GM19372 (cell line): ENCODE data around the gene SLC25A21.
"Not testable (repeated sequence)": the region's sequence is repeated elsewhere in the genome, so short reads cannot be mapped to it uniquely, and the experiment has no call there.

Experiments
- ATAC-seq: cut with Tn5 transposase; IDR thresholded peaks from one replicate; pipeline ENCODE4 v1.9.1; 2021; ENCODE audit warnings: mild to moderate bottlenecking, low read depth, moderate library complexity; ENCODE audit not compliant: unreplicated experiment

The SLC25A21 gene

GRCh38 chr14:37172024-37172869, at the start of gene SLC25A21:
SLC25A21 (minus strand) TSS chr14:37172606.
- no peak for ATAC-seq

DNA sequence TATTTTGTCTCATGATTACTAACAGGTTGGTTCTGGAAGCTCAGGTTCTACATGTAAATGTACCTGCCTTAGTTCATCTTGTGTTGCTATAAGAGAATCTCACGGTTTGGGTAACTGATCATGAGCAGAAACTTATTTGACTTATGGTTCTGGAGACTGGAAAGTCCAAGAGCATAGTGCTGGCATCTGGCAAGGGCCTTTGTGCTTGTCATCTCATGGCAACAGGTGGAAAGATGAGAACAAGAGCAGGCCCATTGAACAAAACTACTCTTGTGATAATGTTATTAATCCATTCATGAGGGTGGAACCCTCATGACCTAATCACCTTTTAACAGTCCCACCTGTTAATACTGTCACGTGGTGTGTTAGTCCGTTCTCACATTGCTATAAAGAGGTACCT, 48.7 kb upstream of the SLC25A21 start:
- ATAC-seq: no peak

- no peak for ATAC-seq
Measured at GRCh38 chr14:37215345-37215744, 42.9 kb upstream of the SLC25A21 start.

- no peak for ATAC-seq
Measured at GRCh38 chr14:37213016-37213415, 40.6 kb upstream of the SLC25A21 start.

GRCh38 chr14:37210448-37210847, 38.0 kb upstream of the SLC25A21 start:
- ATAC-seq: no peak

DNA sequence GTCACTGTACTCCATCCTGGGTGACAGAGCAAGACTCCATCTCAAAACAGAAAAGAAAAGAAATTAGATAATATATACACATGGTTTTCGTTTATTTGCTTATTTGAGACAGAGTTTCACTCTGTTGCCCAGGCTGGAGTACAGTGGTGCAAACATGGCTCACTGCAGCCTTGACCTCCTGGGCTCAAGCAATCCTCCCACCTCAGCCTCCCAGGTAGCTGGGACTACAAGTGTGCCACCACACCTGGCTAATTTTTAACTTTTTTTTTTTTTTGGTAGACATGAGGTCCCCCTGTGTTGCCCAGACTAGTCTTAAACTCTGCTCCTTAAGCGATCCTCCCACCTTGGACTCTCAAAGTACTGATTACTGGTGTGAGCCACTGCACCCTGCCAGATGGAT, 37.2 kb upstream of the SLC25A21 start:
- not testable (repeated sequence) for ATAC-seq

- not testable (repeated sequence) for ATAC-seq
Measured at GRCh38 chr14:37205623-37206605, 33.5 kb upstream of the SLC25A21 start.

DNA sequence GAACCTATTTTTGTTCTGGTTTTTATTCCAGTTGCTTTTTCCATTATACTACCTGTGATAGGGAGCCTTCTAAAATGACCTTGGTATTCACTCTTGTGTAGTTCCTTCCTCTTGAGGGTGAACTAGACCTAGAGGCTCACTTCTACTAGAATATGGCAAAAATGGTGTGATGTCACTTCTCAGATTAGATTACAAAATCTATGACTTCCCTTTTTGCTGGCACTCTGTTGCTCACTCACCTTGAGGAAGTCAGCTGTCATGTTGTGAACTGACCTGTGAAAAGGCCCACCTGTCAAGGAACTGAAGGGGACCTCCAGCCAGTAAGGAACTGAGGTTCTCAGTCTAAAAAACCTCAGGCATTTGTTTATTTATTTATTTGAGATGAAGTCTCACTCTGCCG, 31.0 kb upstream of the SLC25A21 start:
- no peak for ATAC-seq

GRCh38 chr14:37202812-37203211, 30.4 kb upstream of the SLC25A21 start:
- ATAC-seq: no peak

GRCh38 chr14:37202265-37202664, 29.9 kb upstream of the SLC25A21 start:
- no peak for ATAC-seq

DNA sequence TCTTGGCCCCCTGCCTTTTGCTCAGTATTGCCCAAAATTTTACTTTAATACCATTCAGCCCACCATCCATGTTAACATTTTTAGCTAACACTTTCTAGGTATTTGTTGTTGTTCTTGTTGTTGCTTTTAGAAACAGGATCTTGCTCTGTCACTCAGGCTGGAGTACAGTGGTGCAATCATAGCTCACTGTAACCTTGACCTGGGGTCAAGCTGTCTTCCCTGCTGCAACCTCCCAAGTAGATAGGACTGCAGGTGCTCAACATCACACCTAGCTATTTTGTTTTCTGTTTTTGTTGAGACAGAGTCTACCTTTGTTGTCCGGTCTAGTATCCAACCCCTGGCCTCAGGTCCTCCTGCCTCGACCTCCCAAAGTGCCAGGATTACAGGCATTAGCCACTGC, 29.3 kb upstream of the SLC25A21 start:
- no peak for ATAC-seq

DNA sequence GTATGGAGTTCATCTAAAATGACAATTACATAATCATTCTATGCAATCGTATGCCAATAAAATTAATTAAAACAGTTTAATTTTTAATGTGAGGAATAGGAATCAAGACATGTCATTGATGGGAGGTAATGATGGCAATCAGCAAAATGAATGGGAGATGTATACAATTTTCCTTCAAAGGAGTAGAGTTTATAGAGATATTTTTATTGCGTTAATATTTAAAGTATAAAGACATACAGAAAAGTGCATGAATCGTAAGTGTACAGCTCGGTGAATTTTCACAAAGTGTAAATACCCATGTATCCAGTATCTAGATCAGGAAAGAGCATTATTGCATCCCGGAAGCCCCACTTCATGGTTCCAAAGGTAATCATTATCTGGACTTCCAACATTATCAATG, 26.5 kb upstream of the SLC25A21 start:
- ATAC-seq: no peak

GRCh38 chr14:37198273-37198598, 25.8 kb upstream of the SLC25A21 start:
- no peak for ATAC-seq

DNA sequence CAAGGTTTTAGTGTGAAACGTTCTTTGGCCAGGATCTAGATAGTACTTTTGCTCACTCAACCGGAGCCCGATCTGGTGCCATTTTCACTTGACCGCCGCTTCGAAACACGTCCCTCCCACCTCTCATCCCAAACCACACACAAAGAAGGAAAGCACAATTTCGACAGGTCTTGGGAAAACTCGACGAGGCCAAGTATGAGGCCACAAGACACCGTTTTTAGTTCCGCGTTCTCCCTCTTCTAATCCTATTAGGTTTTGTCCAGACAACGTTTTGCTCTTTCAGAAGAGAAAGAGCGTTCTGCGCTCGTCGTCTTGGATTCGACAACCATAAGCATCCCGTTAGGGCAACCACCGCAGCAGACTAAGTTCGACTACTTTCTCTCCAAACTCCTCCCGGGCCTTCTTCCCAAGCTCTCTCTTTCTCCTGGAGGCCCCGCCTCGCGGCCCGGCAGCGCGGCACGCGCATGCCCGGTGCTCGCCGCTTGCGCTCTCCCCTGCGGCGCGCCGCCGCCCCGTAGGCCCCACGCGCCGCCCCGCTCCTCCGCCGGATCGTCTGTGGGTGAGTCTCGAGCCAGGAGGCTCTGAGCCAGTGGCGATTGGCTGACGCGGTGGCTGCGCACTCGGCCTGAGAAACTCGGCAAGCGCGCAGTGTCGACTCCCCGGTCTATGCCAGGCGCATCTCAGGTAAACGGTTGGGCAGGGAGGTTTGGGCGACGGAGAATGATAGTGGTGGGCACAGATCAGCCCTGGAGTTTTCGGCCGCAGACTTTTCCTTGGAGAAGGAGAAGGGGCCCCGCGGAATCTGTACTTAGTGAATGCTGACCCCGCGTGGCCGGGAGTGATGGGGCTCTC, 25.2 kb upstream of the SLC25A21 start, which contains the start of gene MIPOL1:
Gene MIPOL1 (plus strand): TSS at position 517 of the 852 bp plus-strand sequence. CDS start 49,952 bp downstream, outside the sequence.
- no peak for ATAC-seq

- ATAC-seq: no peak
Measured at GRCh38 chr14:37196604-37197420, 24.4 kb upstream of the SLC25A21 start.

GRCh38 chr14:37195327-37195726, 22.9 kb upstream of the SLC25A21 start:
- ATAC-seq: no peak

GRCh38 chr14:37194698-37195097, 22.3 kb upstream of the SLC25A21 start:
- no peak for ATAC-seq

DNA sequence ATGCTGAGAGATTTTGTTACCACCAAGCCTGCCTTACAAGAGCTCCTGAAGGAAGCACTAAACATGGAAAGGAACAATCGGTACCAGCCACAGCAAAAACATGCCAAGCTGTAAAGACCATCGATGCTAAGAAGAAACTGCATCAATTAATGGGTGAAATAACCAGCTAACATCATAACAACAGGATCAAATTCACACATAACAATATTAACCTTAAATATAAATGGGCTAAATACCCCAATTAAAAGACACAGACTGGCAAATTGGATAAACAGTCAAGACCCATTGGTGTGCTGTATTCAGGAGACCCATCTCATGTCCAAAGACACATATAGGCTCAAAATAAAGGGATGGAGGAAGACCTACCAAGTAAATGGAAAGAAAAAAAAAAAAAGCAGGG, 17.3 kb upstream of the SLC25A21 start:
- ATAC-seq: not testable (repeated sequence)

DNA sequence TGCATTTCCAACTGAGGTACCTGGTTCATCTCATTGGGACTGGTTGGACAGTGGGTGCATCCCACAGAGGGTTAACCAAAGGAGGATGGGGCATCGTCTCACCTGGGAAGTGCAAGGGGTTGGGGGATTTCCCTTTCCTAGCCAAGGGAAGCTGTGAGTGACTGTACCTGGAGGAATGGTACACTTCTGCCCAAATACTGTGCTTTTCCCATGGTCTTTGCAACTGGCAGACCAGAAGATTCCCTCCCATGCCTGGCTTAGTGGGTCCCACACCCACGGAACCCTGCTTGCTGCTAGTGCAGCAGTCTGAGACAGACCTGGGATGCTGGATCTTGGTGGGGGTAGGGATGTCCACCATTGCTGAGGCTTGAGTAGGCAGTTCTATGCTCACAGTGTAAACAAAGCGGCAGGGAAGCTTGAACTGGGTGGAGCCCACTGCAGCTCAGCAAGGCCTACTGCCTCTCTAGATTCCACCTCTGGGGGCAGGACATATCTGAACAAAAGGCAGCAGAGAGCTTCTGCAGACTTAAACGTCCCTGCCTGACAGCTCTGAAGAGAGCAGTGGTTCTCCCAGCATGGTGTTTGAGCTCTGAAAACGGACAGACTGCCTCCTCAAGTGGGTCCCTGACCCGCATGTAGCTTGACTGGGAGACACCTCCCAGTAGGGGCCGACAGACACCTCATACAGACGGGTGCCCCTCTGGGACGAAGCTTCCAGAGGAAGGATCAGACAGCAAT, 15.6 kb upstream of the SLC25A21 start:
- ATAC-seq: not testable (repeated sequence)
